Measurements from ENCODE around the gene SCYL2.

The SCYL2 gene

DNA sequence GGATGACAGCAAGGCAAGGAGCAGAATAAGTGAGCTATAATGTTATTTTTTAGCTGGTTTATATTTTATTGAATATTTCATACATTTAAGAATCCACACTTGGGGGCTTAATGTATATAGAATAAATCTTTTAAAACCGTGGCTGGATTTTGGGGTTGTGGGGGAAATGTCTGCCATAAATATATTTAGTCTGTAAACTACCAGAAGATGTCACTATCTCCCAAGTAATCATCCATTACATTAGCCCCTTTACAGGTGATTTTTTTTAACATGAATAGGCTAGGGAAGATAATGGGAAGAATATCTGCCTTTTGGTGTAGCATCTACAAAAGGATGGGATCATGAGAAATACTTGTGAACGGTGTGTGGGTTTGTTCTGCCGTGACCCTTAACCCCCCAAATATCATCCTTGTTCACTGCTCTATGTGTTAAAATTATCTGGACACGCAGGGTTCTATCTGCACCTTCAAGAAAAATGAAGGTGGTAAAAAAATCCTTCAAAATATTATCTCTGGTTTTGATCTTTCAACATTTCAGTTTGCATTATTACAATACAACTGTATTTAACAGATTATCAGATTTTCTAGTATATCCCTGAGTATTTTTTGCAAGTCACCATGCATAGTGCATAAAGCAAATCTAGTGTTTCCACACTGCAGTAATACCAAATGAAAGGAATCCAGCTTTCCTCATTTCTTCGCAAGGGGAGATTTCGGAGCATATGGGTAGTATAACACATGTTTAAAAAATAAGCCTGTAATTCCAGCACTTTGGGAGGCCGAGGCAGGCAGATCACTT is 81.9 kb downstream of the SCYL2 start:
- TF ChIP-seq JUND (IDR thresholded peaks at IDR 0.05; ENCODE audit: low read depth), result no peak
- in situ Hi-C loops (cut with HindIII; ENCODE audit: low pct_unique_long_range_greater_than_20kb, low sequenced_read_pairs), result no loop called here
- peak in 1 of 2 experiments; percentile 64 for DNase-seq (ENCODE audit: low read depth in 1 of 2, low spot score in 1 of 2)

DNA sequence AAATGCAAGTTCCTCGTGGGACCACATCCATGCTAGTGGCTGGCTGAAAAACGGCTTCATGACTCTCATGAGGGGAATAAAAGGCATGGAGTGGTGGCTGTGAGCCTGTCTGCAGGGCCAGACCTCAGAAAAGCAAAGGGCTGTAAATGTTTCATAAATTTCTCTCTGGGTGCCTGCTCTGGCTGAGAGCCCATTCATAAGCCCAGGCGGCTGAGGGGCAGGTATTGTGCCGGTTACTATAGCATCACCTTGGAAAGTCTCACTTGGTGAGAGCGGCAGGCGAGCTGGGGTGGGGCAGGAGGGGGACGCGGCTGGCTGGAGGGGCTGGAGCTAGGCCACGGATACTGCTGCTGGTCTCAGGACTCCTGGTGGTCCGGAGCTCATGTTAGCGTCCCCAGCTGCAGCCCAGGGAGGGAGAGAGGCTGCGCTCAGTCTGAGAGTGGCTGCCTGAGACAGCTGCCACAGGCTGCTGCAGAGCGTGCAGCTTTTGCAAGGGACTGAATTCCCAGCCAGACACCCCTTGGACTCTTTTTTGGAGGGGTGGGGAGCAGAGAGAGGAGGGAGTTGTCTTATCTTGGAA is 89.8 kb downstream of the SCYL2 start, which contains the start of gene SLC17A8:
Gene SLC17A8, plus strand, starts transcription at position 431 of the 580 bp plus-strand sequence. CDS start 318 bp downstream, outside the sequence.
- DNase-seq (ENCODE audit: low read depth in 1 of 2, low spot score in 1 of 2), result no peak
- TF ChIP-seq JUND (IDR thresholded peaks at IDR 0.05; ENCODE audit: low read depth), result no peak
- in situ Hi-C loops (cut with HindIII; ENCODE audit: low pct_unique_long_range_greater_than_20kb, low sequenced_read_pairs), result no loop called here

DNA sequence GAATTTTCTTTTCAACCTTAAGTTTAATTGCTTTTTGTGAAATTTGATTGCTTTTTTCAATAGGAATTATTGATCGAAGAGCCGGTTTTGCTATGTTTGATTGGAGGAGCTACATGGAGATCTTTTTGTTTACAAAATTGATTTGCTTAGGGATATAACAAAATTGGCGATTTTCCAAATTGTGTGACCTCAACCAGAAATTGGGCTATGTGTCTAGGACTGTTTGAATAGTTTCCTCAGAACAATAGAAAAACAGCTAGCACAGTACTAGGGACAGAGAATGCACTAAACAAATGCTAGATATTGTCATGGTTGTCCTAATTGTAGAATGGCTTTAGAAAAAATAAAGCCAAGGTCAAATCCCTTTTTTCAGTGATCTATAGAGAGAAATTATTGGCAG is 92.3 kb downstream of the SCYL2 start:
- DNase-seq (ENCODE audit: low read depth in 1 of 2, low spot score in 1 of 2), result no peak
- in situ Hi-C loops (cut with HindIII; ENCODE audit: low pct_unique_long_range_greater_than_20kb, low sequenced_read_pairs), result no loop called here
- no peak for TF ChIP-seq JUND (IDR thresholded peaks at IDR 0.05; ENCODE audit: low read depth)

DNA sequence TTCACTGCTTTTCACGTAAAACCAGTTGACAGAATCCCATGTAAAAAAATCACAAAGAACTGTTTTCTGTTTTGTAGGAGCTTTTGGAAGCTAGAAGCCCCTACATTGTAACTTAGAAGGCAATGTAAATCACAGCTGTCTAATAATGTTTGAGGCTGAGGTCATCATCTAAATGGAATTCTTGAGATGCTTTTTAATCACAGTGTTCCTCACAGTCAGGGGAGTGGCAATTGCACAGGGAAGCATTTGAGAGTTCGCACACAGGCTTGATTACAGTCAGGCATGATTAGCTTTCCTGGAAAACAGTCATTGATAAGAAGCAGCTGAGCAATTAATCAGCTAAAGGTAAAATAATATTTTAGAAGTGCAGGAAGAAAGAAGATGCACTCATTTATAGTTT is 92.8 kb downstream of the SCYL2 start:
- in situ Hi-C loops (cut with HindIII; ENCODE audit: low pct_unique_long_range_greater_than_20kb, low sequenced_read_pairs), result no loop called here
- no peak for DNase-seq (ENCODE audit: low read depth in 1 of 2, low spot score in 1 of 2)
- TF ChIP-seq JUND (IDR thresholded peaks at IDR 0.05; ENCODE audit: low read depth), result no peak

DNA sequence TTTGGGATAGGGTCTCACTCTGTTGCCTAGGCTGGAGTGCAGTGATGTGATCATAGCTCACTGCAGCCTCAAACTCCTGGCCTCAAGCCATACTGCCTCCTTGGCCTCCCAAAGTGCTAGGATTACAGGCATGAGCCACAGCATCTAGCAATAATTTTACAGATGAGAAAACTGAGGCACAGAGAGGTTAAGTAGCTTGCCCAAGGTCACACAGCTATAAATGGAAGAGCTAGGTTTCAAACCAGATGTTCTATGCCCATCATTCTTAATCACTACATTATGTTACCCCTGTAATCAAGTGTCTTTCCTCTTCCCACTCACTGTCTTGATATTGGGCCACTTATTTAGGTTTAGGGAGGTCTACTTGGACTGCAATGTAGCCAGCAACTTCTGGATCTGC is 93.5 kb downstream of the SCYL2 start:
- in situ Hi-C loops (cut with HindIII; ENCODE audit: low pct_unique_long_range_greater_than_20kb, low sequenced_read_pairs), result no loop called here
- no peak for TF ChIP-seq JUND (IDR thresholded peaks at IDR 0.05; ENCODE audit: low read depth)
- no peak for DNase-seq (ENCODE audit: low read depth in 1 of 2, low spot score in 1 of 2)

DNA sequence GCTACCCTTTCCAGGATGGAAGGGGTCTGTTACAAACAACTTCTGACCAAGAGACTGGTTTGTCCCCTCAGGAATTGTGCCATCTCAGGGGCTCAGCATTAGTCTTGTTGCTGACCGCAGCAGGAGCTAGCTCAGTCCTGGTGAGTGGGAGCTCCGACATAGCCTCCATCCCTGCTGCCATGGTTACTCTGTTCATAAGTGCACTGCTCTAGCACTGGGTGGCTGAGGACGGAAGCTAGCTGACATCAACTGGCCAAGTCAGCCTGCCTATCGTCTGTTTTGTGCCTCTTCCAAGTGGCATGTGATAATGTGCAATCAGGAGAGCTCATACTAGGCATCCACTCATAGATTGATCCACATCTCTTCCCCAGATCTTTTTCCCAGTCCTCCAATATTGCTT is 97.3 kb downstream of the SCYL2 start:
- DNase-seq (ENCODE audit: low read depth in 1 of 2, low spot score in 1 of 2), result no peak
- no peak for TF ChIP-seq JUND (IDR thresholded peaks at IDR 0.05; ENCODE audit: low read depth)
- in situ Hi-C loops (cut with HindIII; ENCODE audit: low pct_unique_long_range_greater_than_20kb, low sequenced_read_pairs), result no loop called here

DNA sequence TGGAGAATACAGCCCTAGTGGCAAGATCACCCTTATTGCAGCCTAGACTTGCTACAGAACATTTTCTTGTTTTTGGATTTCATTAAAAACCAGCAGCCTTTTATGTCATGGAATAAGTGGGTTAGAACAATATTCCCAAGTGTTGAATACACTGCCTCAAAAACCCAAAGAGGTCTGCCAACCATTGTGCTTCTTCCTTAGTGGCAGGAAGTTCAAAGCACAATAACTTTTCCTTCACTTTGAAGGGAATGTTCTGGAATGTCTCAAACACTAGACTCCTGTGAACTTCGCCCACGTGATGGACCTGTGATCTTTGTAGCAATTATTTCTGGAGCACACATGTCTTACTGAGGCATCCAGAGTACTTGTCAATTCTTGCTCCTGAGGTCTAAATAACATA is 98.4 kb downstream of the SCYL2 start:
- DNase-seq (ENCODE audit: low read depth in 1 of 2, low spot score in 1 of 2), result no peak
- TF ChIP-seq JUND (IDR thresholded peaks at IDR 0.05; ENCODE audit: low read depth), result no peak
- in situ Hi-C loops (cut with HindIII; ENCODE audit: low pct_unique_long_range_greater_than_20kb, low sequenced_read_pairs), result no loop called here

DNA sequence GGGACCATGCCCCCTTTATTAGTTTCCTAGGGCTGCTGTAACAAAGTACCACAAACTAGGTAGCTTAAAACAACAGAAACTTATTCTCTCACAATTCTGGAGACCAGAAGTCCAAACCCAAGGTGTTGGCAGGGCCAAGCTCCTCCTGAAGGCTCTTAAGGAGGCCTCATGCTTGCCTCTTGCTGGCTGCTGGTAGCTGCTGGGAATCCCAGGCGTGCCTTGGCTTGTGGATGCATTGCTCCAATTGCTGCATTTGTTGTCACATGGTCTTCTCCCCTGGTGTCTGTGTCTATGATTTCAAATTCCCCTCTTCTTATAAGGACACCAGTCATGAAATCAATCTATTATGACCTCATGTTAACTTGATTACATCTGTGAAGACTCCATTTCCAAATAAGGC is 101.1 kb downstream of the SCYL2 start:
- no peak for DNase-seq (ENCODE audit: low read depth in 1 of 2, low spot score in 1 of 2)
- in situ Hi-C loops (cut with HindIII; ENCODE audit: low pct_unique_long_range_greater_than_20kb, low sequenced_read_pairs), result no loop called here
- no peak for TF ChIP-seq JUND (IDR thresholded peaks at IDR 0.05; ENCODE audit: low read depth)

DNA sequence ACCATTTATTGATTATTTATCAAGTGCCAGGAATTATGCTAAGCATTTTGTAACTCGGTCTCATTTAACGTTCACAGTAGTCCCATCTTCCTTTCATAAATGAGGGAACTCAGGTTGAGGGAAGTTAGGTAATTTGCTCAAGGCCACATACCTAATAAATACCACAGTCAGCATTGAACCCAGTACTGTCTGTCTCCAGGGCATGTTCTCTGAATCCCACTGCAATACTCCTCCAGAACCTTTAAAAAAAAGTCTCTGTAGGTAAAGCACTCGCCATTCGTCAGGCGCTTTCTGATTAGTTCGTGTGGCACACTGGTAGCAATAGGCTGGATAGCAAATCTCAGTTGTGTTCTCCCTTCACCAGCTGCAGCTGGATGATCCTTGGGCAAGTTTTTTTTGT is 104.2 kb downstream of the SCYL2 start:
- DNase-seq (ENCODE audit: low read depth in 1 of 2, low spot score in 1 of 2), result no peak
- no peak for TF ChIP-seq JUND (IDR thresholded peaks at IDR 0.05; ENCODE audit: low read depth)
- in situ Hi-C loops (cut with HindIII; ENCODE audit: low pct_unique_long_range_greater_than_20kb, low sequenced_read_pairs), result no loop called here

DNA sequence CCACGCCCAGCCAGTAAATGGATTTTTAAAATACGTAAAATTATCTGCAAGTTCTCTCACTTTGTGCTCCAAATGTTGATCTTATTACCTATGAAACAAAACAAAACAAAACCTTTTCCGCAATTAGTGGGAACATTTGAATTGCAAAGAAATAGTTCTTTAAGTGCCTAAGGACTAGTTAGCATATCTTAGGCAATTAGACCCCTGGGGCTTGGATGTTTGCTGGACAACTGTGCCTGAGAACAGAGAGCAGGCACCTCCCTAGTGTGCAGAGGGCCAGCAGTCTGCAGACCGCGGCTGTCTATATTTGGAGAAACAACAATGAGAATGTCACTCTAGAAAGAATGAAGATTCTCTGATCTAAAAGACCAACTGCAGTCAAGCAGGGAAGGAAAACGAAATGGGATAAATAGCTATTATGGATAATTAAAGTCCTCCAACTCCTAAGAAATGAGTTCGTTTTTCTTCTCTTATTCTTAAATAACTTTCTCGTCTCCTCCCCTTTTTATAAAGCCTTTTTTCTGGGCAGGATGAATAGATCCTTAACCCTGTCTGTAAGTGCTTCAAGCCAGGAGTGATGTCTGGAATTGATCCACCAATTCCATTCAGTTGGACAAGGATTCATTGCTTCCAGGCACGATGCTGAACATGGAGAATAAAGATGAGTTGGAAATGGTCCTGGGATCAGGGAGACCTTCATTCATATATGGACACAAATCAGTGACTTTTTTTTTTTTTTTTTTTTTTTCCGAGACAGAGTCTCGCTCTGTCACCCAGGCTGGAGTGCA is 106.1 kb downstream of the SCYL2 start:
- DNase-seq (ENCODE audit: low read depth in 1 of 2, low spot score in 1 of 2), result no peak
- TF ChIP-seq JUND (IDR thresholded peaks at IDR 0.05; ENCODE audit: low read depth), result no peak
- in situ Hi-C loops (cut with HindIII; ENCODE audit: low pct_unique_long_range_greater_than_20kb, low sequenced_read_pairs), result no loop called here

DNA sequence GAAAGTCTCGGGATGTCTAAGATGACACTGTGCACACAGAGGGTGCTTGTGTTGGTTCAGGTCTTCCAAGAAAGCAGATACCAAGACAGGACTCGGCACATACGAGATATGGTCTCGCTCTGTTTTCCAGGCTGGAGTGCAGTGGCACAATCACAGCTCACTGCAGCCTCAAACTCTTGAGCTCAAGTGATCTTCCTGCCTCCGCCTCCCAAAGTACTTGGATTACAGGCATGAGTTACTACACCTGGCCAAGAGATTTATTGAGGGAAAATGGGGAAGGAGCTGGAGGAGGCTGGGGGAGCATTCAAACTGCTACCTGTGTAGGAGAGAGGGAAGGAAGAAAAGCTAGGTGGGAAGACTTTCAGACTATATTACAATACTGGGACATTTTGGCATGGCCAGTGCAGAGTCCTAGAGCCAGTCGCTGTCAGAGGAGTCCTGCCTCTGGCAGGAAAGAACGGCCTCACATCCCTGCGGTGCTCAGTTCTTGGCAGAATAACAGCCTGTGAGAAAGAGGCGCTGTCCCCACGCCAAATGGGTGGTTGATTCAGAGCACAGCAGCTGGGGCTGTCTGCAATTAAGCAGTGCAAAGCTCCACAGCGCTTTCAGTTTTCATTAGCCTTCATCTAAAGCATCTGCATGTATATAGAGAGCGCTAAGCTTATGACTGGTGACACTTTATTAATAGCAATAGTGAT is 108.2 kb downstream of the SCYL2 start:
- no peak for DNase-seq (ENCODE audit: low read depth in 1 of 2, low spot score in 1 of 2)
- no peak for TF ChIP-seq JUND (IDR thresholded peaks at IDR 0.05; ENCODE audit: low read depth)
- in situ Hi-C loops (cut with HindIII; ENCODE audit: low pct_unique_long_range_greater_than_20kb, low sequenced_read_pairs), result no loop called here

DNA sequence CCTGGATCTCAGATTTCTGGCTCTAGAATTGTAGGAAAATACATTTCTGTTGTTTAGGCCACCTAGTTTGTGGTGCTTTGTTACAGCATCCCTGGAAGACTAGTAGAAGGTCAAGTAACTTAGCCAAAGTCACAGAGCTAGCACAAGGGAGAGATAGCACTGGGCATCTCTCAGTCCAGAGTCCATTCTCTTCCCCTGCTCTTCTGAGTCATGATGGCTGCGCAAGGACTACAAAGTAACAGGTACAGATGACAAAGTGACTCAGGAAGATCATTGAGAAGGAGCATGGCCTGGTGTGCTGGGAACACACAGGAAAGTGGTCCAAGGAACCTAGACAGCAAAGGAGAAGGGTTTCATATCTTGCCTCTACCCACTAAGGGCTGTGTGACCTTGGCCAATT is 109.2 kb downstream of the SCYL2 start:
- DNase-seq (ENCODE audit: low read depth in 1 of 2, low spot score in 1 of 2), result no peak
- in situ Hi-C loops (cut with HindIII; ENCODE audit: low pct_unique_long_range_greater_than_20kb, low sequenced_read_pairs), result no loop called here
- no peak for TF ChIP-seq JUND (IDR thresholded peaks at IDR 0.05; ENCODE audit: low read depth)
